ENCODE measurements around the gene SKAP1. TPM values are rescaled to one million over a fixed set of nuclear protein-coding genes. Genes with fewer than 3 reads are reported as not detected.

The SKAP1 gene

GRCh38 chr17:48084932-48085331 lies 345.1 kb downstream of the SKAP1 start:
- H4K8ac ChIP-seq (ENCODE audit: low read depth, low read length) = no peak overlapping the region
- H2BK15ac ChIP-seq (ENCODE audit: low read length) = no peak overlapping the region
- H3K23ac ChIP-seq (ENCODE audit: low read depth, low read length, poor library complexity) = no peak overlapping the region
- no peak overlapping the region for H3K9ac ChIP-seq (ENCODE audit: low read depth, low read length, poor library complexity)
- no peaks in the 10 kb centered on the region for H3K27me3 ChIP-seq (ENCODE audit: control insufficient read depth in 3 of 3, insufficient read depth in 3 of 3, low read depth in 1 of 3, low read length in 3 of 3)
- H2BK12ac ChIP-seq (ENCODE audit: low read length) = no peak overlapping the region
- H2BK120ac ChIP-seq (ENCODE audit: low read depth, low read length) = no peak overlapping the region
- no peak overlapping the region for H2AK5ac ChIP-seq (ENCODE audit: low read depth, low read length)
- H3K4me2 ChIP-seq (ENCODE audit: insufficient read depth, low read length, poor library complexity, severe bottlenecking) = no peak overlapping the region
- H3K14ac ChIP-seq (ENCODE audit: low read length) = no peak overlapping the region
- no CpG with 5 or more reads among the region's 2 CpGs for WGBS, 2 donors (ENCODE audit: extremely low coverage in 2 of 2, insufficient read length in 2 of 2, insufficient replicate concordance in 1 of 2)
- no peak overlapping the region for H3K4ac ChIP-seq (ENCODE audit: low read length)
- H3K36me3 ChIP-seq (replicated peaks in 1 of 2; ENCODE audit: control insufficient read depth in 2 of 2, insufficient read depth in 2 of 2, low read length in 2 of 2) = peaks cover 0 to 15% of the 10 kb centered on the region in 2 donors
- H2BK5ac ChIP-seq (ENCODE audit: low read length) = no peak overlapping the region
- H3K27ac ChIP-seq (replicated peaks; ENCODE audit: low read length) = no peak overlapping the region
- H3K4me1 ChIP-seq (ENCODE audit: control insufficient read depth in 2 of 2, insufficient read depth in 1 of 2, low read depth in 1 of 2, low read length in 2 of 2) = no peaks in the 10 kb centered on the region
- no peak overlapping the region for H3K4me3 ChIP-seq (ENCODE audit: low read length in 2 of 2)
- H3K9me3 ChIP-seq (replicated peaks in 1 of 2; ENCODE audit: control insufficient read depth in 2 of 2, insufficient read depth in 1 of 2, low read depth in 1 of 2, low read length in 2 of 2) = no peaks in the 10 kb centered on the region
- no peak overlapping the region for H2AFZ ChIP-seq (ENCODE audit: low read length)
- DNase-seq (ENCODE audit: low spot score) = no peak
- no peak overlapping the region for H4K91ac ChIP-seq (ENCODE audit: low read depth, low read length, poor library complexity)
- peaks cover 2% of the 10 kb centered on the region for H3K79me1 ChIP-seq (ENCODE audit: low read depth, low read length)
- no peak overlapping the region for H3K18ac ChIP-seq (ENCODE audit: low read length)

Small RNA genes lying within 50 kb of the gene (small RNA-seq; reads per million reads assigned to genes)
- gene MIR1203 (ENCODE audit: insufficient read depth) (not detected), gene RF00012 (ENCODE audit: insufficient read depth) (not detected), gene RF00019 (ENCODE audit: insufficient read depth) (not detected), gene RNU6-1152P (ENCODE audit: insufficient read depth) (not detected), gene RNU6-1201P (ENCODE audit: insufficient read depth) (22.5 reads per million, percentile 82 among the genes with 10 or more reads in this experiment)
